ENCODE results near the gene GNAQ. TPM values are rescaled to one million over a fixed set of nuclear protein-coding genes. Genes with fewer than 3 reads are reported as not detected.
A peak's percentile ranks its signal among the peaks of the same experiment; 100 is the strongest.

The GNAQ gene
- total and polyA plus RNA-seq, 2 experiments from 2014 or later, result 21.1 to 43.1 TPM

DNA sequence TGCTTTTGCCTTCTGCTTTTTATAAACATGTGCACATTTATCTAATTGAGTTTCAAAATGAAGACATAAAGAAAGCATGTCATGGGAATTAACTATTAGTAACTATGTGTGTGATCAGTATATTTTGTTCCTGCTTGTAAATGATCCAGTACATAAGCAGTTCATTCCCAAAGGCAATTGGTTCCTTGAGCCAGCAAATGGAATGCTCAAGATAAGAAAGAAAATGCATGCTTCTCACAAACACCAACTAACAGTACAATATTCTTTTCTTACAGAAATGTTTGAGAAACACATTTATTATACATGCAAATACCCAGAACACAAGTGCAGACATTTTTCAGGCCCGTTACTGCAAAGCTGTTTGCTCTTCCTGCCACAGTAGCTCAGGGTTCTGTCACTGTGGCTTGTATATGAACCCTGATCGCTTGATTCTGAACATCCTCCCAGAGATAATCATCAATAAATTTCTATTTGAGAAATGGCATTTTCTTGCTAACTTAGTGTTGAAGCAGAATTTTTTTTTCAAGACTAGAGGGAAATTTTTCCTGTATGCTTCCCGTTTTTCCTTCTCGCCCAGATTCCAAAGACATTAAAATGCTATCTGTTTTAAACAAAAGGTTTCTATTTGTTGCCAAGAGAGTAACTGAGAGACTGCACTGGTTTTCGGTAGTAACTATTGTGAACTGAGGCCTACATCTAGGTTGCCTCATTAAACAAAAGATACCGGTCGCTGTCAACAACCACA lies 1.9 kb downstream of the GNAQ start:
- H3K4me3 Mint-ChIP-seq, result peak overlapping the region; percentile 84
- H3K4me1 ChIP-seq (ENCODE audit: insufficient read depth), result peaks cover 44% of the 10 kb centered on the region
- H3K36me3 ChIP-seq (ENCODE audit: insufficient read depth), result no peaks in the 10 kb centered on the region
- no peaks in the 10 kb centered on the region for H3K9me2 ChIP-seq (ENCODE audit: insufficient read depth)
- no peak for TF ChIP-seq ZNF331 (CRISPR knock-in tag; IDR thresholded peaks at IDR 0.05; ENCODE audit: low read depth)
- no peak for TF ChIP-seq JUNB (IDR thresholded peaks at IDR 0.05; ENCODE audit: unreplicated experiment)
- H2AFZ ChIP-seq, result no peak overlapping the region
- H3K4me2 ChIP-seq, result peak overlapping the region; percentile 78
- H3K4me1 Mint-ChIP-seq, result peaks cover 62% of the 10 kb centered on the region
- H3K27ac Mint-ChIP-seq, result no peak overlapping the region; the same call in 1 of the 2 replicates
- H3F3A ChIP-seq (replicated peaks; ENCODE audit: low read depth), result no peaks in the 10 kb centered on the region
- no peak overlapping the region for H3K27ac ChIP-seq (ENCODE audit: low read depth)
- no peaks in the 10 kb centered on the region; the same call in 2 of the 3 replicates for H3K36me3 Mint-ChIP-seq (ENCODE audit: low read depth)
- H3K4me3 ChIP-seq, result peak overlapping the region; percentile 83
- H3K27me3 Mint-ChIP-seq (ENCODE audit: insufficient read depth, low read depth, poor library complexity), result peaks cover 10% of the 10 kb centered on the region
- no peak for DNase-seq (ENCODE audit: low spot score)
- H3K79me2 ChIP-seq (replicated peaks; ENCODE audit: insufficient read depth), result peaks cover 60% of the 10 kb centered on the region
- peaks cover 8% of the 10 kb centered on the region for H4K20me1 ChIP-seq (replicated peaks; ENCODE audit: insufficient read depth)
- no peaks in the 10 kb centered on the region for H3K27me3 ChIP-seq (ENCODE audit: insufficient read depth)
- no peak for ATAC-seq
- H3K9me3 Mint-ChIP-seq, result no peaks in the 10 kb centered on the region; the same call in 2 of the 3 replicates

DNA sequence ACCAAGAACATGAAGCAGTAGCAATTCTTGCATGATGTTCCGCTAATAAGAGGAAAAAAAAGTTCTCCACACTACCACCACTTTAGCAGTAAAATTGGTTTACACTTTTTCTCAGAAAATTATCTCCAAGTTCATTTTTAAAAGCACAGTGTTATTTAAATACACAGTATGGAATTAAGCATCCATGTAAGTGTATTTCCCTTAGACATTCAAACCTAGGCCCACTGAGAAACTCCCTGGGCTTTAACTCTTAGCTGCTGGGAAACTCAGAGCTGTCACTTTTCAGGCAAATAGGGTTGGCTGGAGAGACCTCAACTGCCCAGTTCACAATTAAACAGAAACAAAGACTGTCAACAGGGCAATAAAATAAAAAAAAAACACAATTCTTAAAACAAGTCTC lies 2.7 kb downstream of the GNAQ start:
- ATAC-seq (no peak), DNase-seq (ENCODE audit: low spot score) (no peak)
- H3K4me1 ChIP-seq (ENCODE audit: insufficient read depth), result peaks cover 50% of the 10 kb centered on the region
- H4K20me1 ChIP-seq (replicated peaks; ENCODE audit: insufficient read depth), result peaks cover 8% of the 10 kb centered on the region
- no peaks in the 10 kb centered on the region for H3K27me3 ChIP-seq (ENCODE audit: insufficient read depth)
- Mint-ChIP-seq H3K4me3 (peak overlapping the region; percentile 84), H3K27ac (no peak overlapping the region), H3K4me1 (peaks cover 61% of the 10 kb centered on the region), H3K36me3 (ENCODE audit: low read depth) (no peaks in the 10 kb centered on the region; the same call in 2 of the 3 replicates), H3K27me3 (ENCODE audit: insufficient read depth, low read depth, poor library complexity) (peaks cover 9% of the 10 kb centered on the region), H3K9me3 (no peaks in the 10 kb centered on the region; the same call in 2 of the 3 replicates)
- H3K79me2 ChIP-seq (replicated peaks; ENCODE audit: insufficient read depth), result peaks cover 68% of the 10 kb centered on the region
- no peaks in the 10 kb centered on the region for H3K36me3 ChIP-seq (ENCODE audit: insufficient read depth)
- H3K9me2 ChIP-seq (ENCODE audit: insufficient read depth), result no peaks in the 10 kb centered on the region
- no peak overlapping the region for H3K27ac ChIP-seq (ENCODE audit: low read depth)
- no peaks in the 10 kb centered on the region for H3F3A ChIP-seq (replicated peaks; ENCODE audit: low read depth)
- TF ChIP-seq EZH2phosphoT487 (IDR thresholded peaks at IDR 0.05; ENCODE audit: unreplicated experiment) (no peak), CREB1 (CRISPR knock-in tag; IDR thresholded peaks at IDR 0.05; ENCODE audit: low read depth) (no peak), EZH2 (IDR thresholded peaks at IDR 0.05; ENCODE audit: low read depth, unreplicated experiment) (no peak), STAT1 (IDR thresholded peaks at IDR 0.05; ENCODE audit: unreplicated experiment) (no peak), ZNF114 (CRISPR knock-in tag; IDR thresholded peaks at IDR 0.05) (no peak), NANOG (IDR thresholded peaks at IDR 0.05; ENCODE audit: borderline replicate concordance) (no peak)
- TF ChIP-seq, protein P1, sequence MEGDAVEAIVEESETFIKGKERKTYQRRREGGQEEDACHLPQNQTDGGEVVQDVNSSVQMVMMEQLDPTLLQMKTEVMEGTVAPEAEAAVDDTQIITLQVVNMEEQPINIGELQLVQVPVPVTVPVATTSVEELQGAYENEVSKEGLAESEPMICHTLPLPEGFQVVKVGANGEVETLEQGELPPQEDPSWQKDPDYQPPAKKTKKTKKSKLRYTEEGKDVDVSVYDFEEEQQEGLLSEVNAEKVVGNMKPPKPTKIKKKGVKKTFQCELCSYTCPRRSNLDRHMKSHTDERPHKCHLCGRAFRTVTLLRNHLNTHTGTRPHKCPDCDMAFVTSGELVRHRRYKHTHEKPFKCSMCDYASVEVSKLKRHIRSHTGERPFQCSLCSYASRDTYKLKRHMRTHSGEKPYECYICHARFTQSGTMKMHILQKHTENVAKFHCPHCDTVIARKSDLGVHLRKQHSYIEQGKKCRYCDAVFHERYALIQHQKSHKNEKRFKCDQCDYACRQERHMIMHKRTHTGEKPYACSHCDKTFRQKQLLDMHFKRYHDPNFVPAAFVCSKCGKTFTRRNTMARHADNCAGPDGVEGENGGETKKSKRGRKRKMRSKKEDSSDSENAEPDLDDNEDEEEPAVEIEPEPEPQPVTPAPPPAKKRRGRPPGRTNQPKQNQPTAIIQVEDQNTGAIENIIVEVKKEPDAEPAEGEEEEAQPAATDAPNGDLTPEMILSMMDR (conservative IDR thresholded peaks at IDR 0.05; ENCODE audit: low read depth in 2 of 2), result no peak
- H3K4me3 ChIP-seq, result peak overlapping the region; percentile 83
- H3K4me2 ChIP-seq, result peak overlapping the region; percentile 78
- no peak overlapping the region for H2AFZ ChIP-seq
